Myometrial cell (primary cell): ENCODE data around the gene KCNQ4. TPM values are rescaled to one million over a fixed set of nuclear protein-coding genes. Genes with fewer than 3 reads are reported as not detected.

Experiments
- total RNA-seq: library from RNA; depleted of rRNA; stranded (reverse); fragments of >200 nt; gene quantifications from 2 replicates; pipeline ENCODE4 v1.2.3, GENCODE V29; 2015

KCNQ4 gene
- under 0.01 TPM in 1 of 2 replicates, not detected in the other for total RNA-seq

GRCh38 chr1:40783001-40783905, at the start of gene KCNQ4:
Gene KCNQ4 (plus strand): TSS chr1:40783787. CDS start chr1:40784094, 307 bp downstream.

GRCh38 chr1:40862008-40862863, 78.6 kb downstream of the KCNQ4 start, which contains the start of gene CITED4:
Gene CITED4 (minus strand): TSS chr1:40862363. CDS start chr1:40862127, 236 bp downstream.

Other genes with a start within 250 kb of the KCNQ4 start
- 0.29 TPM in 1 of 2 replicates, not detected in the other for gene RIMS3, start 118.1 kb upstream of the KCNQ4 start, total RNA-seq
- 34.9 and 40.6 TPM in 2 replicates for gene NFYC, start 92.1 kb upstream of the KCNQ4 start, total RNA-seq
- 8.7 and 10.4 TPM in 2 replicates for gene CITED4, start 78.6 kb downstream of the KCNQ4 start, total RNA-seq
- gene CTPS1, start 195.9 kb downstream of the KCNQ4 start, total RNA-seq, result 20.0 and 25.1 TPM in 2 replicates
- under 0.01 TPM in 1 of 2 replicates, not detected in the other for gene SLFNL1, start 237.9 kb downstream of the KCNQ4 start, total RNA-seq